Parathyroid adenoma (tissue), 2 donors: Measurements from ENCODE around the gene ATAD2B.
"Not testable (repeated sequence)": the region's sequence is repeated elsewhere in the genome, so short reads cannot be mapped to it uniquely, and the experiment has no call there.

Experiments
- H2AFZ ChIP-seq: fragments of 300-600 bp; sonication (generic); one replicate; pipeline ENCODE4 v1.7.0; 2017; ENCODE audit warnings: antibody characterized with exemption, mild to moderate bottlenecking
- H3K27ac ChIP-seq: fragments of 300-600 bp; sonication (generic); one replicate; pipeline ENCODE4 v1.7.0; 2017
- H3K27me3 ChIP-seq: fragments of 300-600 bp; sonication (generic); one replicate; pipeline ENCODE4 v1.7.0; 2017; ENCODE audit warnings: low read length; ENCODE audit not compliant: control insufficient read depth, insufficient read depth
- H3K36me3 ChIP-seq: fragments of 300-600 bp; sonication (generic); one replicate; pipeline ENCODE4 v1.7.0; 2017; ENCODE audit warnings: low read length; ENCODE audit not compliant: control insufficient read depth, insufficient read depth
- H3K4me1 ChIP-seq: fragments of 300-600 bp; sonication (generic); one replicate; pipeline ENCODE4 v1.7.0; 2017; ENCODE audit warnings: control low read depth
- H3K4me2 ChIP-seq: fragments of 300-600 bp; sonication (generic); one replicate; pipeline ENCODE4 v1.7.0; 2017; ENCODE audit warnings: low read length
- H3K4me3 ChIP-seq: fragments of 300-600 bp; sonication (generic); one replicate; pipeline ENCODE4 v1.7.0; 2017; ENCODE audit warnings: low read depth, low read length
- H3K79me2 ChIP-seq: fragments of 300-600 bp; sonication (generic); one replicate; pipeline ENCODE4 v1.7.0; 2017; ENCODE audit warnings: control low read depth
- H3K9ac ChIP-seq: fragments of 300-600 bp; sonication (generic); one replicate; pipeline ENCODE4 v1.7.0; 2017; ENCODE audit warnings: mild to moderate bottlenecking
- H3K9me3 ChIP-seq: fragments of 300-600 bp; sonication (generic); one replicate; pipeline ENCODE4 v1.7.0; 2017; ENCODE audit warnings: low read length; ENCODE audit not compliant: control insufficient read depth
- CTCF ChIP-seq: fragments of 300-600 bp; sonication (generic); IDR thresholded peaks from one replicate; pipeline ENCODE4 v1.7.0; 2017; ENCODE audit warnings: antibody characterized with exemption, mild to moderate bottlenecking
- donor health status: primary hyperparathyroidism.

Gene ATAD2B

GRCh38 chr2:23782126-23782525 is 144.8 kb downstream of the ATAD2B start:
- no peaks in the 10 kb centered on the region for H3K36me3 ChIP-seq
- no peak overlapping the region for H3K9ac ChIP-seq
- no peak overlapping the region for H2AFZ ChIP-seq
- no peak for TF ChIP-seq CTCF
- H3K4me2 ChIP-seq, result no peak overlapping the region
- no peak overlapping the region for H3K27ac ChIP-seq
- H3K4me3 ChIP-seq, result no peak overlapping the region
- H3K79me2 ChIP-seq, result no peaks in the 10 kb centered on the region
- H3K4me1 ChIP-seq, result no peaks in the 10 kb centered on the region
- no peaks in the 10 kb centered on the region for H3K27me3 ChIP-seq
- H3K9me3 ChIP-seq, result no peaks in the 10 kb centered on the region

GRCh38 chr2:23780465-23780864 is 146.5 kb downstream of the ATAD2B start:
- H3K9ac ChIP-seq, H3K4me3 ChIP-seq, H3K4me1 ChIP-seq, H3K79me2 ChIP-seq, H3K27me3 ChIP-seq, H2AFZ ChIP-seq, H3K27ac ChIP-seq, H3K36me3 ChIP-seq, H3K4me2 ChIP-seq, H3K9me3 ChIP-seq: not testable (repeated sequence)

- Histone ChIP-seq H2AFZ (no peak overlapping the region), H3K27ac (no peak overlapping the region), H3K36me3 (no peaks in the 10 kb centered on the region), H3K9me3 (no peaks in the 10 kb centered on the region), H3K9ac (no peak overlapping the region), H3K79me2 (no peaks in the 10 kb centered on the region), H3K27me3 (no peaks in the 10 kb centered on the region), H3K4me1 (no peaks in the 10 kb centered on the region), H3K4me2 (no peak overlapping the region), H3K4me3 (no peak overlapping the region)
- TF ChIP-seq CTCF, result no peak
Measured at GRCh38 chr2:23777826-23778225, 149.1 kb downstream of the ATAD2B start.

GRCh38 chr2:23776021-23776420 is 150.9 kb downstream of the ATAD2B start:
- Histone ChIP-seq H3K9me3 (no peaks in the 10 kb centered on the region), H2AFZ (no peak overlapping the region), H3K4me1 (no peaks in the 10 kb centered on the region), H3K27me3 (no peaks in the 10 kb centered on the region), H3K27ac (no peak overlapping the region), H3K4me3 (no peak overlapping the region), H3K9ac (no peak overlapping the region), H3K79me2 (no peaks in the 10 kb centered on the region), H3K36me3 (no peaks in the 10 kb centered on the region), H3K4me2 (no peak overlapping the region)
- no peak for TF ChIP-seq CTCF

GRCh38 chr2:23772684-23773083 is 154.2 kb downstream of the ATAD2B start:
- H3K27ac ChIP-seq, result no peak overlapping the region
- no peak for TF ChIP-seq CTCF
- H3K79me2 ChIP-seq, result no peaks in the 10 kb centered on the region
- H3K4me1 ChIP-seq, result no peaks in the 10 kb centered on the region
- H3K4me2 ChIP-seq, result no peak overlapping the region
- H3K9ac ChIP-seq, result no peak overlapping the region
- no peak overlapping the region for H3K4me3 ChIP-seq
- H2AFZ ChIP-seq, result no peak overlapping the region
- H3K9me3 ChIP-seq, result no peaks in the 10 kb centered on the region
- H3K27me3 ChIP-seq, result no peaks in the 10 kb centered on the region
- no peaks in the 10 kb centered on the region for H3K36me3 ChIP-seq
